T-cell (primary cell): Measurements from ENCODE around the gene GALNT10. TPM values are rescaled to one million over a fixed set of nuclear protein-coding genes. Genes with fewer than 3 reads are reported as not detected.

Experiments used
- ATAC-seq, 4 experiments: fragments of 200-7000 bp in 3 of 4; fragments of 150-1000 bp in 1 of 4; cut with Tn5 transposase; replicated peaks in 1 of 4; 1 replicate in 3 of 4; 2 replicates in 1 of 4; pipeline ENCODE4 v1.10.0; 2021; ENCODE audit warnings: moderate library complexity in 3 of 4, mild to moderate bottlenecking in 2 of 4, moderate number of reproducible peaks in 1 of 4
- CTCF ChIA-PET, 2 donors: fragments of 300-600 bp; sonication (Branson Sonifier 250); formaldehyde crosslinking; loops; one replicate each; lab custom pipeline; 2022; ENCODE audit warnings: antibody characterized with exemption in 2 of 2; lab: Charles Lee
- POLR2A ChIA-PET, 2 donors: fragments of 300-600 bp; sonication (Branson Sonifier 250); formaldehyde crosslinking; loops; one replicate each; lab custom pipeline; 2022; ENCODE audit warnings: antibody characterized with exemption in 2 of 2; lab: Charles Lee
- DNase-seq, 35 experiments: peaks; one replicate each; pipeline versions ENCODE4 v3.0.0 to v3.0.0-alpha.2; 2013 to 2023
- H3K27ac ChIP-seq: one replicate; pipeline ENCODE4 v1.5.1; 2013; ENCODE audit warnings: low read length
- H3K27me3 ChIP-seq, 2 experiments: replicated peaks in 1 of 2; 1 replicate in 1 of 2; 2 replicates in 1 of 2; pipeline versions ENCODE4 v1.6.1 to v1.7.0; 2013; ENCODE audit warnings: low read length in 1 of 2, mixed read lengths in 1 of 2; ENCODE audit not compliant: control insufficient read depth in 2 of 2, insufficient read depth in 2 of 2; ENCODE audit errors: extremely low read depth in 1 of 2
- H3K36me3 ChIP-seq, 2 donors: 1 replicate in 1 of 2; 2 replicates in 1 of 2; pipeline versions ENCODE4 v1.6.1 to v1.7.0; 2013; ENCODE audit warnings: low read length in 1 of 2; ENCODE audit not compliant: control insufficient read depth in 2 of 2, insufficient read depth in 1 of 2; ENCODE audit errors: extremely low read depth in 1 of 2
- H3K4me1 ChIP-seq, 2 experiments: 1 replicate in 1 of 2; 2 replicates in 1 of 2; pipeline versions ENCODE4 v1.6.1 to v1.7.0; 2013; ENCODE audit warnings: low read length in 2 of 2, mixed read lengths in 1 of 2; ENCODE audit not compliant: insufficient read depth in 2 of 2, control insufficient read depth in 1 of 2; ENCODE audit errors: extremely low read depth in 1 of 2
- H3K4me3 ChIP-seq, 2 donors: 1 replicate in 1 of 2; 2 replicates in 1 of 2; pipeline versions ENCODE4 v1.5.1 to v1.7.0; 2013; ENCODE audit warnings: mild to moderate bottlenecking in 2 of 2, low read length in 1 of 2, moderate library complexity in 1 of 2; ENCODE audit not compliant: control insufficient read depth in 1 of 2; ENCODE audit errors: extremely low read depth in 1 of 2
- H3K9me3 ChIP-seq: 2 replicates; pipeline ENCODE4 v1.7.0; 2013
- H3K27ac Mint-ChIP-seq, 2 donors: one replicate each; pipeline ENCODE4 v1.8.0; 2020 to 2021; ENCODE audit warnings: mild to moderate bottlenecking in 2 of 2, mixed read lengths in 2 of 2
- H3K27me3 Mint-ChIP-seq, 2 donors: one replicate each; pipeline ENCODE4 v1.8.0; 2021 to 2022; ENCODE audit warnings: mixed read lengths in 2 of 2
- H3K36me3 Mint-ChIP-seq: one replicate; pipeline ENCODE4 v1.8.0; 2021; ENCODE audit warnings: mixed read lengths
- H3K4me1 Mint-ChIP-seq, 3 donors: one replicate each; pipeline ENCODE4 v1.8.0; 2020 to 2022; ENCODE audit warnings: mixed read lengths in 3 of 3, mild to moderate bottlenecking in 1 of 3
- H3K4me3 Mint-ChIP-seq, 3 donors: one replicate each; pipeline ENCODE4 v1.8.0; 2020 to 2022; ENCODE audit warnings: mild to moderate bottlenecking in 3 of 3, mixed read lengths in 3 of 3, moderate library complexity in 3 of 3
- H3K9me3 Mint-ChIP-seq, 3 donors: one replicate each; pipeline ENCODE4 v1.8.0; 2020 to 2022; ENCODE audit warnings: mixed read lengths in 3 of 3
- WGBS: methylation state at CpG from one replicate; pipeline ENCODE4 v1.1.5; 2013; ENCODE audit warnings: missing lambda C conversion rate; ENCODE audit not compliant: insufficient coverage; 5-methylcytosine and 5-hydroxymethylcytosine counted together
- total RNA-seq, 35 experiments: library from RNA in 6 of 35; stranded (reverse) in 6 of 35; fragments of 120-200 nt in 1 of 35; gene quantifications; one replicate each; pipeline versions ENCODE4 v1.2.1 to v1.2.4 and lab custom pipeline; 2013 to 2026

The GALNT10 gene
- total RNA-seq, 5 donors from 2014 or later (not counting 1 experiment from before 2014, with no cell fraction given): 26.9 to 62.7 (median 40.8) TPM

GRCh38 chr5:154221371-154221896 is 30.9 kb downstream of the GALNT10 start:
- Histone ChIP-seq H3K9me3 (no peaks in the 10 kb centered on the region), H3K36me3 (peaks cover 0 to 10% of the 10 kb centered on the region in 2 donors), H3K4me1 (peaks cover 9 to 16% of the 10 kb centered on the region in 2 experiments), H3K27ac (peak overlapping the region; percentile 71), H3K4me3 (no peak overlapping the region), H3K27me3 (no peaks in the 10 kb centered on the region)
- Mint-ChIP-seq H3K27ac (peak overlapping the region; percentile 89 to 98), H3K4me1 (peaks cover 61 to 62% (median 61%) of the 10 kb centered on the region in 3 donors), H3K36me3 (peaks cover 18% of the 10 kb centered on the region), H3K27me3 (no peaks in the 10 kb centered on the region), H3K9me3 (no peaks in the 10 kb centered on the region), H3K4me3 (peak overlapping the region in 1 of 3 donors; percentile 24)
- WGBS: 0% methylated on average over 3 of the region's 8 CpGs
- ChIA-PET POLR2A (interaction anchor here in 1 of 2 donors (1.5 kb wide), 1 partner anchor 24 kb away, joined by 7 read pairs; no protein-coding TSS in a partner anchor), CTCF (interaction anchor here (0.6 to 1.9 kb wide), 7 partner anchors 24 to 176 kb away, joined by 3 to 8 read pairs (median 3); partner anchors contain the start of gene GALNT10 (in 1 of the 2))
- DNase-seq (peak; percentile 24 to 76 (median 48)), ATAC-seq (peak; percentile 95 to 100 (median 98))

- Mint-ChIP-seq H3K9me3 (peaks cover 0 to 2% (median 0%) of the 10 kb centered on the region in 3 donors), H3K4me3 (peak overlapping the region in 1 of 3 donors; percentile 24), H3K36me3 (peaks cover 28% of the 10 kb centered on the region), H3K27ac (peak overlapping the region; percentile 89 to 98), H3K27me3 (no peaks in the 10 kb centered on the region), H3K4me1 (peaks cover 52% of the 10 kb centered on the region in 3 donors)
- DNase-seq (no peak), ATAC-seq (no peak)
- Histone ChIP-seq H3K4me1 (peaks cover 6 to 9% of the 10 kb centered on the region in 2 experiments), H3K36me3 (peaks cover 0 to 8% of the 10 kb centered on the region in 2 donors), H3K9me3 (no peaks in the 10 kb centered on the region), H3K4me3 (no peak overlapping the region), H3K27ac (peak overlapping the region; percentile 71), H3K27me3 (no peaks in the 10 kb centered on the region)
- no CpG with 5 or more reads among the region's 2 CpGs for WGBS
- POLR2A ChIA-PET: interaction anchor here in 1 of 2 donors (0.5 kb wide), 1 partner anchor 10 kb away, joined by 4 read pairs; no protein-coding TSS in a partner anchor
- CTCF ChIA-PET: interaction anchor here in 1 of 2 donors (1.9 kb wide), 1 partner anchor 25 kb away, joined by 8 read pairs; no protein-coding TSS in a partner anchor
These were observed 31.9 kb downstream of the GALNT10 start for GRCh38 chr5:154222414-154222813.

GRCh38 chr5:154223320-154223719 is 32.8 kb downstream of the GALNT10 start:
- peaks cover 0 to 9% (median 4%) of the 10 kb centered on the region in 3 donors for H3K9me3 Mint-ChIP-seq
- ChIA-PET CTCF (no interaction called here), POLR2A (no interaction called here)
- H3K36me3 ChIP-seq: peaks cover 0 to 12% of the 10 kb centered on the region in 2 donors
- no peak overlapping the region for H3K4me3 ChIP-seq
- ATAC-seq (no peak), DNase-seq (peak in 1 of 35 experiments; percentile 17)
- no peak overlapping the region for H3K27ac ChIP-seq
- WGBS: 80% methylated on average over 1 of the region's 3 CpGs
- H3K36me3 Mint-ChIP-seq: peaks cover 37% of the 10 kb centered on the region
- no peak overlapping the region for H3K4me3 Mint-ChIP-seq
- H3K27me3 Mint-ChIP-seq: no peaks in the 10 kb centered on the region
- peaks cover 6 to 7% of the 10 kb centered on the region in 2 experiments for H3K4me1 ChIP-seq
- no peaks in the 10 kb centered on the region for H3K27me3 ChIP-seq
- H3K4me1 Mint-ChIP-seq: peaks cover 49 to 56% (median 51%) of the 10 kb centered on the region in 3 donors
- no peaks in the 10 kb centered on the region for H3K9me3 ChIP-seq
- H3K27ac Mint-ChIP-seq: peak overlapping the region in 1 of 2 donors; percentile 74

- Mint-ChIP-seq H3K9me3 (peaks cover 0 to 9% (median 4%) of the 10 kb centered on the region in 3 donors), H3K36me3 (peaks cover 44% of the 10 kb centered on the region), H3K4me1 (peaks cover 33 to 44% (median 36%) of the 10 kb centered on the region in 3 donors), H3K27ac (no peak overlapping the region), H3K27me3 (no peaks in the 10 kb centered on the region), H3K4me3 (no peak overlapping the region)
- Histone ChIP-seq H3K27ac (no peak overlapping the region), H3K4me1 (peaks cover 0 to 2% of the 10 kb centered on the region in 2 experiments), H3K36me3 (peaks cover 0 to 5% of the 10 kb centered on the region in 2 donors), H3K4me3 (no peak overlapping the region), H3K9me3 (no peaks in the 10 kb centered on the region), H3K27me3 (no peaks in the 10 kb centered on the region)
- no CpG with 5 or more reads among the region's 2 CpGs for WGBS
- ChIA-PET POLR2A (no interaction called here), CTCF (no interaction called here)
- ATAC-seq (no peak), DNase-seq (no peak)
These were observed 36.6 kb downstream of the GALNT10 start for GRCh38 chr5:154227090-154227489.

- 20% methylated on average over 1 of the region's 4 CpGs for WGBS
- Histone ChIP-seq H3K27me3 (no peaks in the 10 kb centered on the region), H3K4me3 (no peak overlapping the region), H3K36me3 (peaks cover 0 to 5% of the 10 kb centered on the region in 2 donors), H3K27ac (no peak overlapping the region), H3K4me1 (peaks cover 2 to 5% of the 10 kb centered on the region in 2 experiments), H3K9me3 (no peaks in the 10 kb centered on the region)
- no peak overlapping the region for H3K4me3 Mint-ChIP-seq
- DNase-seq (no peak), ATAC-seq (no peak)
- H3K9me3 Mint-ChIP-seq: peaks cover 0 to 9% (median 4%) of the 10 kb centered on the region in 3 donors
- no peaks in the 10 kb centered on the region for H3K27me3 Mint-ChIP-seq
- CTCF ChIA-PET: no interaction called here
- H3K4me1 Mint-ChIP-seq: peaks cover 25 to 42% (median 29%) of the 10 kb centered on the region in 3 donors
- POLR2A ChIA-PET: no interaction called here
- H3K36me3 Mint-ChIP-seq: peaks cover 42% of the 10 kb centered on the region
- H3K27ac Mint-ChIP-seq: no peak overlapping the region
These were observed 38.2 kb downstream of the GALNT10 start for GRCh38 chr5:154228696-154229095.

- Mint-ChIP-seq H3K4me3 (no peak overlapping the region), H3K27me3 (no peaks in the 10 kb centered on the region), H3K9me3 (peaks cover 0 to 9% (median 4%) of the 10 kb centered on the region in 3 donors), H3K36me3 (peaks cover 41% of the 10 kb centered on the region), H3K4me1 (peaks cover 23 to 57% (median 35%) of the 10 kb centered on the region in 3 donors), H3K27ac (no peak overlapping the region)
- Histone ChIP-seq H3K4me3 (no peak overlapping the region), H3K36me3 (peaks cover 0 to 5% of the 10 kb centered on the region in 2 donors), H3K27me3 (no peaks in the 10 kb centered on the region), H3K27ac (no peak overlapping the region), H3K9me3 (no peaks in the 10 kb centered on the region), H3K4me1 (peaks cover 2 to 7% of the 10 kb centered on the region in 2 experiments)
- POLR2A ChIA-PET: no interaction called here
- CTCF ChIA-PET: interaction anchor here (0.7 to 1.0 kb wide), 2 partner anchors 13 to 40 kb away, joined by 3 read pairs; partner anchors contain the start of gene GALNT10 (in 1 of the 2)
- ATAC-seq (no peak), DNase-seq (no peak)
These were observed 40.0 kb downstream of the GALNT10 start for GRCh38 chr5:154230526-154230925.
